A172 (cell line): ENCODE measurements around the gene HSP90B1. TPM values are rescaled to one million over a fixed set of nuclear protein-coding genes. Genes with fewer than 3 reads are reported as not detected.

Experiments used
- DNase-seq: peaks from one replicate; pipeline ENCODE4 v3.0.0-alpha.2; 2015; ENCODE audit warnings: low spot score
- total RNA-seq: library from RNA; depleted of rRNA; stranded (reverse); fragments of >200 nt; shearing (Covaris generic); gene quantifications from 2 replicates; pipeline ENCODE4 v1.2.3, GENCODE V29; 2014

HSP90B1 gene
- total RNA-seq, 1 experiment from 2014 or later = 544 TPM

DNA sequence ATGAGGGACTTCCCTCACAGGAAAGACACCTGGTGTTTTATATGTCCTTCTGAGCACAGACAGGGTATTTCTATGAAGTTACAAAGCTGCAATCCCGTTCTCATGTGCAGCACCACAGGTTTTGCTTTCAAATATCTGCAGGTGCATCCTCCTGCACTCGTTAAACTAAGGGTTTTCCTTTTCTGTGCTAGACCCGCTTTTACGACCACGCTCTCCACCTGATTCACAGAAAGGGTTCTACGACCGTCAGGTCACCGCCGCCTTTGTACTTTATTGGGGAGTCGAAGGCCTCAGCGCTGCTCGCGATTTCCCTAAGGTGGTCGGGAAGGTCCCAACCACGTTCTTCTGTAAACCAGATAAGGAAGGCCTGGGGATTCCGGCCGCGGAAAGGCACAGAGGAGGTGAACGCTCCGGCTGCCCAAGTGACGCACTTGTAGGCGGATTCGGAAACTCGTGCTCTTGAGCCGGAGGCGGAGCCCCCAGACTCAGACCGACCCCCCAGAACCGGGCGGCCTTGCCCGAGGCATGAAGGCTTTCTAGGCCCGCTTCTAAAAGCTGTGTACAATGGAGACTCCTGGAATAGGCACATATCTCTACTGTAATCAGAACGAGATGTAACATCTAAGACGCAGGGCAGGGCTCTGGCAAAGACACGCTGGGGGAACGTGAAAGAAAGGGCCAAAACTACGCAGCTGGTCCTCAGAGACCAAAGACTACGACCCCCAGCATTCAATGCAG is 995 bp upstream of the HSP90B1 start:
- DNase-seq = peak; percentile 88

DNA sequence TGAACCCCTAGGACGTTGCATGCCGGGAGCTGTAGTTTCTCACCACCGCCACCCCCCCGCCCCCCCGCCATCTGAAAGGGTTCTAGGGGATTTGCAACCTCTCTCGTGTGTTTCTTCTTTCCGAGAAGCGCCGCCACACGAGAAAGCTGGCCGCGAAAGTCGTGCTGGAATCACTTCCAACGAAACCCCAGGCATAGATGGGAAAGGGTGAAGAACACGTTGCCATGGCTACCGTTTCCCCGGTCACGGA is 501 bp upstream of the HSP90B1 start:
- DNase-seq = no peak

GRCh38 chr12:103930787-103931735 is 851 bp downstream of the HSP90B1 start:
- no peak for DNase-seq

GRCh38 chr12:103933237-103933636 is 3.0 kb downstream of the HSP90B1 start:
- DNase-seq = no peak

- DNase-seq = no peak
Measured at GRCh38 chr12:103936679-103937078, 6.5 kb downstream of the HSP90B1 start.

DNA sequence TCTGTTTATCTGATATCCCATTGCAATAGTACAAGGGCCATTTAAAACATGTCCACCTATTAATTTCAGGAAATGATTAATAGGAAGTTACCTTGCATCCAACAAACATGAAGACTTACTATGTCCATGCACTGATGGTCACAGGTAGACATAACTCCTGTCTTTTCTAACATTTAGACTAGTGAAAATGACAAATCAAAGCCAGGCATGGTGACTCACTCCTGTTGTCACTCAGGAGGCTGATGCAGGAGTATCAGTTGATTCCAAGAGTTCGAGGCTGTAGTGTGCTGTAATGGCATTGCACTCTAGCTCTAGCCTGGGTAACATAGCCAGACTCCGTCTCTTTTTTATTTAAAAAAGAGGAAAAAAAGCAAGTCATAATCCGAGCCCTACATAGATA is 14.8 kb downstream of the HSP90B1 start:
- no peak for DNase-seq

- DNase-seq = no peak
Measured at GRCh38 chr12:103947871-103948555, 17.8 kb downstream of the HSP90B1 start.

GRCh38 chr12:103948746-103949406 is 18.7 kb downstream of the HSP90B1 start:
- DNase-seq = no peak

DNA sequence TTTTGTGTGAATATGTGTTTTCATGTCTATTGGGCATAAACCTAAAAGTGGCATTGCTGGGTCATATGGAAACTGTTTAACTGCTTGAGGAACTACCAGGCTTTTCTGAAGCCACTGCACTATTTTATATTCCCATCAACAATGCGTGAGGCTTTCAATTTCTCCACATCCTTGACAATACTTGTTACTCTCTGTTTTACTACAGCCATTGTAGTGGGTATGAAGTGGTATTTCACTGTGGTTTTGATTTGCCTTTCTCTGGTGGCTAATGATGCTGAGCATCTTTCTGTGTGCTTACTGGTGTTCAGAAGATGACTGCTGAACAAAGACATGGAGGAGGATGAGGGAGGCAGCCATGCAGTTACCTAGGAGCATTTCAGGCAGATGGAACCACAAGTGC is 22.3 kb downstream of the HSP90B1 start:
- DNase-seq = no peak

DNA sequence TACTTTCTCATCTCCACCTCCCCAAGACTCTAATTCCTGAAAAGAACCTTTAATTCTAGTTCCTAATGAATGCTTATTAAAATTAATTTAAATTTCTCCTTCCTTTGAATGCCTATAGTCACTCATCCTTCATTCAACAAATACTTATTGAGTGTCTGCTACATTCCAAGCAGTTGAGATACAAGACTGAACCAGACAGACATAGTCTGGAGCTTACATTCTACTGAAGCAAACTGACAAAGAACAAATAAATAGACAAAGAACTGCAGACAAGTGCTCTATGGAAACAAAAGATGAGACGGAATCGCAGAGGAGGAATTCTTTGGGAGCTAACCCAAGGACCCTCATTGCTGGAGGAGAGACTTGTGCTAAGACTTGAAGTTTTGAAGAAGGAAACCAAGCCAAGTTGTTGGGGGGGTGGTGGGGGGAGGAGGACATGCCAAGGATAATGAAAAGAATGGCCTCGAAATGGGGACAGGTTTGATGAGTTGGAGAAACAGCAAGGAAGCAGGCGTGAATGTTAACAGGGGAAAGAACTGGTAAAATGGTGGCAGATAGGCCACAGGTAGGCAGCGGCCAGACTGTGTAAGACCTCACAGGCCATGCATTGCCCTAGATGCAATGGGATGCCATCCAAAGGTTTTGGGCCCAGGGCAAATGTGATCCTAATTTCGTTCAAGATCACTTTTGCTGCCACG is 25.8 kb downstream of the HSP90B1 start:
- no peak for DNase-seq

DNA sequence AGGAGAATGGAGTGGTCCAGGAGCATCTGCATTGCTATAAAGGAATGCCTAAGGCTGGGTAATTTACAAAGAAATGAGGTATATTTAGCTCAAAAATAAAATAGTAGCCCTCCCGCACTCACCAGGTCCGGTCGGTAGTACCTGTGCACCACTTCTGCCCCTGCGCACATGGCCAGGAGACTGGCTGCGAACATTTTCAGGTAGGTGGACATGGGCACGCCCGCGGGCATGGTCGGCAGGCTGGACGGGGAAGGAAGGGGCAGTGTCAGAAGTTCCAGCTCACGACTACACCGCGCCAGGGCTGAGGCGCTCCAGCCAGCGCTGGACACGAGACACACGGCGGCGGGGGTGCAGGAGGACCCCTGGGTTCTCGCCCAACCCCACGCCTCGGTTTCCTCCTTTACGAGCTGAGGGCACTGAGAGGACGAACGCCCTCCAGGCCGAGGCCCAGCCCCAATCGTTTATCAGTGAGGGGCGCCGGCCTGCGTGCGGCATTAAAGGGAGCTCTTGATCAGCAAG is 26.4 kb downstream of the HSP90B1 start:
- DNase-seq = no peak

- DNase-seq = no peak
Measured at GRCh38 chr12:103957865-103958388, 27.7 kb downstream of the HSP90B1 start.

DNA sequence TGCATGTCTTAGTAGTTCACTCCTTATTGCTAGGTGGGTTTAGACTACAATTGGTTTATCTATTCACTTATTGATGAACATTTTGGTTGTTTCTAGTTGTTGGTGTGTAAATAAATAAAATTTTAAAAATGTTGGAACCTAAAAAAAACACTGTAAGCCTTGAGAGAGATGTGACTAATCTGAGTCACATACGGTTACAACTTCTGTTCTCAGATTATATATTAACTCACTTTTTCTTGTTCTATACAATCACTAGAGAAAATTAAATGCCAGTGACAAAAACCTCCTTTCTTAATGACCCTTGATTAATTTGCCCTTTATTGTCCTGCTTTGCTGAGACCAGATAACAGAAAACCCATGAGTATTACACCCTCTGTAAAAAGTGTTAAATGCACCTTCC is 28.4 kb downstream of the HSP90B1 start:
- no peak for DNase-seq

DNA sequence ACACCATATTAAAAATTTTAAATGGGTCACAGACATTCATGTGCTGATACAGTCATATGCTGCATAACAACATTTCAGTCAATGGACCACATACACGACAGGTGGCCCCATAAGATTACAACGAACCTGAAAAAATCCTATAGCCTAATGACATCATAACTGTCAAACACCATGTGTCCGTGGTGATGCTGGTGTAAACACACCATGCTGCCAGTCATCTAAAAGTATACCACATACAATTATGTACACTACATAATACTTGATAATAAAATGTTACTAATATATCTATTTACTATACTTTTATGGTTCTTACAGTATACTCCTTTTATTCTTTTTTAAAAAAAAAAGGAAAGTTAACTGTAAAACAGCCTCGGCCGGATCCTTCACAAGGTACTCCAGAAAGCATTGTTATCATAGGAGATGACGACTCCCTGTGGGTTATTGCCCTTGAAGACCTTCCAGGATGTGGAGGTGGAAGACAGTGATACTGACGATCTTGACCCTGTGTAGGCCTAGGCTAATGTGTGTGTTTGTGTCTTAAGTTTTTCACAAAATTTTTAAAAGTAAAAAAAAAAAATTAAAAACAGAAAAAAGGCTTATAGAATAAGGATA is 30.5 kb downstream of the HSP90B1 start:
- no peak for DNase-seq

GRCh38 chr12:103962493-103962892 is 32.3 kb downstream of the HSP90B1 start:
- DNase-seq = no peak

DNA sequence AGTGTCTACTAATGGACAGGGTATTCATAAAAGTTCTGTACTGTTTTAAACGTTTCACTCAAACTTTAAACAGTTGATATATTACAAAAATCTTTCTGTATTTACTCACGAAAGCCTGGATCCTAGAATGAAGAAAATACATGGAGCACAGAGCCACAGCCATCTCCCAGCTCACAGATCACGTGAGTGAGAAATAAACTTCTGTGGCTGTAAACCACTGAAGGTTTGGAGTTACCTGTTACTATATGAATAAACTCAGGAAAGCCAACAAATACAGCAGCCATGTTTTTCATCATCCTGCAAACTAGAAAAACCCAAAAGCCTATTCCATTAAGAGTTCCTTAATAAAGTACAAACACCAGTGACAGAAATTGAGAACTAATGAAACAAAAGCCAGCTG is 34.6 kb downstream of the HSP90B1 start:
- DNase-seq = no peak

DNA sequence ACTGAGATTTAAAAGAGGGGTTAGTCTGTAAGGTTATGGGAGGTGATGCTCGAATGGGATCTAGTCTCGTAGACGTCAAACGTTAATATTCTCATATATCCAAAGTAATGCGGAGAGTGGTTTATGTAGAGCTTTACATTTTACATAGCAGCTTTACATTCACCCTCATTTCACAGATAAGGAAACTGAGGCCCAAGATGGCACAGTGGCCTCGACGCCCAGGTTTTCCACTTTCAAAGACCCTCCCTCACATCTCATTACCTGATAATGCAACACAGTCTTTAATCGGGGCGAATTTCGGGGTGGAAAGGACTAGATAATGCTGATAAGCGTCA is 35.0 kb downstream of the HSP90B1 start:
- DNase-seq = no peak

DNA sequence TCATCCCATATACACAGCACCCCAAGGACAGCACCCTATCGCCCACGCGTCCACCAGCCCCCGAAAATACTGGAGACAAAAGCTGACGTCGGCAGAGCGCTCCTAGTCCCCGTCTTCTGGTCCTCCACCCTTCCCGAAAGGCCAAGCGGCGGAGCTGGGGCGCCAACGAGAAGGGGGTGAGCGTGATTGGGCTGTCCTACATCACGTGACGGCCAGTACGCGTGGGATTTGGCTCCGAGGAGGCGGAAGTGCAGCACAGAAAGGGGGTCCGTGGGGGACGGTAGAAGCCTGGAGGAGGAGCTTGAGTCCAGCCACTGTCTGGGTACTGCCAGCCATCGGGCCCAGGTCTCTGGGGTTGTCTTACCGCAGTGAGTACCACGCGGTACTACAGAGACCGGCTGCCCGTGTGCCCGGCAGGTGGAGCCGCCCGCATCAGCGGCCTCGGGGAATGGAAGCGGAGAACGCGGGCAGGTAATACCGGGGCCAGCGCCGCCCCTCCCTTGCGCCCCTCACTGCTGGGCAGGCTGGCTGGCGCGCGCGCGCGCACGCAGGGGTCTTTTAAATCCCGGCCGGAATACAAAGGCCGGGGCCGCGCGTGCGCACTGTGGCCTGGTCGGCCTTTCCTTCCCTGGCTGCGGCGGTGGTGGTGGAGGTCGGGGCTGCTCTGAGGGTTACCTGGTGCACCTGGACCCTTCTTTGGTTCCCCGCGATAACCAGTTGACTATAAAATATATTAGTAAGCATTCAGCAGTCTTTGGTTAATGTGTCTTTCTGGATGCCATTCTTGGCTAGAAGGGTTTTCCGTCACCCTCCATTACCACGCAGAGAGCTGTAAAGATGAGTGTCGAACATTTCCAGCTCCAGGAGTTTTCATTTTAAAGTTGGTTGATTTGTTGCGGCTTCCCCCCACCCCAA is 35.6 kb downstream of the HSP90B1 start, which contains the start of gene TDG:
TDG (plus strand) TSS at position 283 of the 915 bp plus-strand sequence; CDS start at position 449, 166 bp downstream.
- DNase-seq = peak; percentile 97

DNA sequence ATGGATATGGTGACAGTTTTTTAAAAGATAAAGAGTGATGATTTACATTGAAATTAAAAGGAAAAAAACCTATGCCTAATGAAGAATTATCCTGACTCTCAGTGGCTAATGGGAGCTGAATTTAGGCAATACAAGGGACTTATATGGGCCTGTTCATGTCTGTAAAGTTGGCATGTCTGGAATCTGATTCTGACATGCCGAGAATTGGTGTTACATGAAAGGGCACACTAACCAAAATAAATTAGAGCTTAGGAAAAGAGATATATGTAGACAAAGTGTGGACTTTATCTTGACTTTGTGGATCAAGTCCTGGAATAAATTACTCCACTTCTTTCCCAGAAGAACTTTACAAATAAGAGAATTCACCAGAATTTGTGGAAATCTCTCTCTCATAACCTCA is 36.5 kb downstream of the HSP90B1 start:
- DNase-seq = no peak
